ENCODE data around the gene CDC45. TPM values are rescaled to one million over a fixed set of nuclear protein-coding genes. Genes with fewer than 3 reads are reported as not detected.

Gene CDC45
- total and polyA plus RNA-seq, 3 donors from 2014 or later, result 38.8 to 47.2 (median 43.7) TPM

- WGBS, 2 donors, result 48 to 71% methylated on average over 8 to 15 of the region's 15 CpGs
- Histone ChIP-seq H3K36me3 (ENCODE audit: low read depth, missing control alignments) (no peaks in the 10 kb centered on the region), H3K4me1 (peaks cover 8% of the 10 kb centered on the region), H3K27me3 (no peaks in the 10 kb centered on the region), H3K9me3 (no peaks in the 10 kb centered on the region), H3K4me3 (peak overlapping the region; percentile 37 to 53), H3K27ac (peak overlapping the region; percentile 36 to 39)
- TF ChIP-seq POLR2A (IDR thresholded peaks at IDR 0.05) (no peak), CTCF (IDR thresholded peaks at IDR 0.05) (no peak)
- no peak for DNase-seq
- intact Hi-C loops (cut with DNase I; ENCODE audit: low total_unique reads), result no loop called here
These were observed 45.5 kb downstream of the CDC45 start for GRCh38 chr22:19525116-19525660.

DNA sequence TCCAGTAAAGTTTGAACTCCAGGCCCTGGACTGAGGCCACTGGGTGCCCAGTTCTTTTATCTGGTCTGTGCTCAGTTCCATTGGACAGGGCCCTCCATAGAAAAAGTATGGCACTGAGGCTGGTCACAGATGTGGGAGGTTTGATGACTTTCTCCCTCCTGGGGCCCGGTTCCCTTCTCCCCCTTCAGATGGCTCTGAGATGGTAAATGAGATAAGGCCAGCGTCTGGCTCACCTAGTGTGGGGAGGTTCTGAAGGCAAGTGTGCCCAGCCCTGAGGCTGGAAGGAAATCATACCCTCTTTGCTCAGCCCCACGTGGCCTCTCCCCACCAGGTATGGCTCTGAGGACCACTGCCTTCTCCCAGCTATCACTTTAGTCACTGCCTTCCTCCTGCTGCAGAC lies 45.9 kb downstream of the CDC45 start:
- TF ChIP-seq POLR2A (IDR thresholded peaks at IDR 0.05) (no peak), CTCF (IDR thresholded peaks at IDR 0.05) (no peak)
- H3K4me3 ChIP-seq, result no peak overlapping the region
- WGBS, 2 donors, result 65 to 74% methylated on average over 3 of the region's 3 CpGs
- H3K27ac ChIP-seq, result no peak overlapping the region
- no peaks in the 10 kb centered on the region for H3K36me3 ChIP-seq (ENCODE audit: low read depth, missing control alignments)
- no peak for DNase-seq
- intact Hi-C loops (cut with DNase I; ENCODE audit: low total_unique reads), result no loop called here
- no peaks in the 10 kb centered on the region for H3K27me3 ChIP-seq
- peaks cover 8% of the 10 kb centered on the region for H3K4me1 ChIP-seq
- no peaks in the 10 kb centered on the region for H3K9me3 ChIP-seq

DNA sequence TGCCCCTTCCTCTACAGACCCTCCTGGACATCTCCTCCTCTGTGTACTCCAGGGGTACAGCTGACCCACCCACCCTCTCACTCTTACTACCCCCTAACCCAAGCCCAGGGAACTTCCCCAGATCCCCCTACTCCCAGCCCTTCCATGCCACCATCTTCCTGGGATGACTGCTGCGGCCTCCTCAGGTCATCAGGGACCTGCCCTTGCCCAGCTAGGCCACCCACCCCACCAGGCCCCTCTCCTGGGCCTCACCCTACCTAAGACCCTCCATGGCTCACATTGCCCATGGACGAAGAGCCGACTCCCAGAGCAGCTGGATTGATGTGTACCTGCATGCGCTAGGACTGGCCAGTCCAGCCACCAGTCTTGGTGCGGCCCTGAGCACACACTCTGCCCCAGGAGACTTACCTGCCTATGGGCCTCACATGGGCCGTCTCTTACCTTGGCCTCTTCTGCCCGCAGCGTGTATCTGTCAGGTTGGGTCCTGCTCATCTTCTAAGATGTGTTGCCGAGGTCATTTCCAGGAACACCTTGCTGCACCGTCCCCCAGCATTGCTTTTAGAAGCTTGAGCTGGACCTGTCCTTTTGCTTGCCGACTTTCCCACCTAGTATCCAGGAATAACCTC lies 46.5 kb downstream of the CDC45 start:
- Histone ChIP-seq H3K9me3 (no peaks in the 10 kb centered on the region), H3K4me1 (peaks cover 8% of the 10 kb centered on the region), H3K36me3 (ENCODE audit: low read depth, missing control alignments) (no peaks in the 10 kb centered on the region), H3K4me3 (no peak overlapping the region), H3K27ac (no peak overlapping the region), H3K27me3 (no peaks in the 10 kb centered on the region)
- 93 to 97% methylated on average over 11 of the region's 11 CpGs for WGBS, 2 donors
- TF ChIP-seq POLR2A (IDR thresholded peaks at IDR 0.05) (no peak), CTCF (IDR thresholded peaks at IDR 0.05) (no peak)
- DNase-seq, result no peak
- intact Hi-C loops (cut with DNase I; ENCODE audit: low total_unique reads), result no loop called here

GRCh38 chr22:19526702-19527111 lies 47.0 kb downstream of the CDC45 start:
- 82 to 87% methylated on average over 7 of the region's 7 CpGs for WGBS, 2 donors
- DNase-seq, result no peak
- no peak for TF ChIP-seq POLR2A (IDR thresholded peaks at IDR 0.05)
- TF ChIP-seq CTCF (IDR thresholded peaks at IDR 0.05), result no peak
- Histone ChIP-seq H3K4me3 (no peak overlapping the region), H3K4me1 (peaks cover 8% of the 10 kb centered on the region), H3K27ac (no peak overlapping the region), H3K36me3 (ENCODE audit: low read depth, missing control alignments) (no peaks in the 10 kb centered on the region), H3K9me3 (no peaks in the 10 kb centered on the region), H3K27me3 (no peaks in the 10 kb centered on the region)
- intact Hi-C loops (cut with DNase I; ENCODE audit: low total_unique reads), result no loop called here

DNA sequence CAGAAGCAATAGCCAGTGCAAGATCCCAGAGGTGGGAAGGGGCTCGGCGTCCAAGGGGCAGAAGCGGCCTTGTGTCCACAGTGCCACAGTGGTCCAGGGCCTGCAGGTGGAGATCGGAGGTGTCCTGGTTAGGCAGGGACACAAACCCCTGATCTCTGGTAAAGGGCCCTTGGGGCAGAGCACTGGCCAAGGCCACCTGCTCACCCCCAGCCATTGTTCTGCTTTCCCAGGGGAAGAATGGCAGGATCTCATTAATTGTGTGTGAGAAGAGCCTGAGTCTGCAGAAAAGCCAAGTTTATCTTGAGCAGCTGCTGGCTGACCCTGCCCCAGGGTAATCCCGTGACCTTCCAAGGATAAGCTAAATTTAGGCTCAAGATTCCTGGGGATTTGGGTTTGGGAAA lies 47.6 kb downstream of the CDC45 start:
- no peak for TF ChIP-seq CTCF (IDR thresholded peaks at IDR 0.05)
- no peak for TF ChIP-seq POLR2A (IDR thresholded peaks at IDR 0.05)
- DNase-seq, result no peak
- Histone ChIP-seq H3K27ac (no peak overlapping the region), H3K4me3 (no peak overlapping the region), H3K36me3 (ENCODE audit: low read depth, missing control alignments) (no peaks in the 10 kb centered on the region), H3K9me3 (no peaks in the 10 kb centered on the region), H3K27me3 (no peaks in the 10 kb centered on the region), H3K4me1 (peaks cover 8% of the 10 kb centered on the region)
- intact Hi-C loops (cut with DNase I; ENCODE audit: low total_unique reads), result no loop called here
- WGBS, 2 donors, result 75 to 79% methylated on average over 5 of the region's 5 CpGs

All from testis (tissue), 3 donors.